GM19463 (cell line): ENCODE results near the gene NUDT11.
A peak's percentile ranks its signal among the peaks of the same experiment; 100 is the strongest.
"Not testable (repeated sequence)": the region's sequence is repeated elsewhere in the genome, so short reads cannot be mapped to it uniquely, and the experiment has no call there.

ENCODE experiments used
- ATAC-seq: cut with Tn5 transposase; IDR thresholded peaks from one replicate; pipeline ENCODE4 v1.9.1; 2021; ENCODE audit warnings: mild to moderate bottlenecking, moderate library complexity; ENCODE audit not compliant: unreplicated experiment

Gene NUDT11

DNA sequence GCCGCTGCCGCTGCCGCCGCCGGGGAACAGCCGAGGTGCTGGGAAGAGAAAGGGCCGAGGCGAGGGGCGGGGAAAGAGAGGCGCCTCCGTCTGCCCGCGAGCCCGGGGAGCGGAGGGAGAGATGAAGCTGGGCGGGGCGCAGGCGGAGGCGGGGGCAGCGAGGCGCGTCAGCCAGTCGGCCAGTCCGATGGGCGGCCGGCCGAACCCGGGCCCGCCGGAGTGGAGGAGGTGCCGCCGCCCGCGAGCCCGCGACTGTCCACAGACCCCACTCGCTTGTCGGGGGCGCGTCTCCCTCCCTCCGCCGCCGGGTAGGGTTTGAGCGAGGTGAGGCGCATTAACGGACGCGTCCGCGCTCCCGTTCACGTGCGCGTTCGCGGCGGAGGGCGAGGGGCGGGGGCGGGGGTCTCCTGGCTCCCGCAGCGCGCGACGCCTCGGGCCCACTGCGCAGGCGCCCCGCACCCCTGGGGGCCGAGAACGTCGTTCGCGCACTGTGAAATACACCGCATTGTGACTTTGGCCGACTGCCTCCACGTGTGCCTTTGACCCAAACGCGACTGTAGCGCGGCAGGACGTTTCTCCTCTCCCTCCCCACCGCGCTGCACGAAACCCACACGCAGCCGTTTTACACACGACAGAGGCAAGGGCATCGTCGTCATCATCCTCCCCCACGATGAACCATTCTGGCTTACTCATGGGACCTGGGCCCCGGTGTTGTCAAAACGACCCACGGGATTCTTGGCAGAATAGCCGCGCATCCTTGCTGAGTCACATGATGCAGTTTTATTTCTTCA, at the start of gene NUDT11:
Gene NUDT11, minus strand, starts transcription at position 92 of the 791 bp plus-strand sequence. CDS start 148 bp downstream, outside the sequence.
- ATAC-seq, result peak; percentile 60

GRCh38 chrX:51520393-51520792, 24.0 kb upstream of the NUDT11 start:
- ATAC-seq, result no peak

- ATAC-seq, result not testable (repeated sequence)
Measured at GRCh38 chrX:51519131-51519530, 22.7 kb upstream of the NUDT11 start.

GRCh38 chrX:51507551-51507950, 11.2 kb upstream of the NUDT11 start:
- no peak for ATAC-seq

GRCh38 chrX:51495701-51496488, 497 bp downstream of the NUDT11 start:
- ATAC-seq, result peak; percentile 19

GRCh38 chrX:51494409-51494808, 2.0 kb downstream of the NUDT11 start:
- no peak for ATAC-seq

DNA sequence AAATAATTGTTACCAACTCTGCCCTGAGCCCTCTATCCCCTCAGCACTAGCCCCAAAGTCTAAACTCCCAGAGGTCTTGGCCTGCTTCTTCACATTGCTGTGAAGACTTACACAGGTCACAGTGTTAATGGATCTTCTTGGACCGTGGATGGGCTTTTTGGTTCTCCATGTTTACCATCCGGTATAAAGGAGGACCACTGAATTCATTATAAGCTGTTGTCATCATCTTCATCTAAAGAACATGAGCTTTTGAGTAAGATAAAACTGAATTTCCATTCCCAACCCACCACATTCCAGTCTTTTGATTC, 8.5 kb downstream of the NUDT11 start:
- no peak for ATAC-seq

DNA sequence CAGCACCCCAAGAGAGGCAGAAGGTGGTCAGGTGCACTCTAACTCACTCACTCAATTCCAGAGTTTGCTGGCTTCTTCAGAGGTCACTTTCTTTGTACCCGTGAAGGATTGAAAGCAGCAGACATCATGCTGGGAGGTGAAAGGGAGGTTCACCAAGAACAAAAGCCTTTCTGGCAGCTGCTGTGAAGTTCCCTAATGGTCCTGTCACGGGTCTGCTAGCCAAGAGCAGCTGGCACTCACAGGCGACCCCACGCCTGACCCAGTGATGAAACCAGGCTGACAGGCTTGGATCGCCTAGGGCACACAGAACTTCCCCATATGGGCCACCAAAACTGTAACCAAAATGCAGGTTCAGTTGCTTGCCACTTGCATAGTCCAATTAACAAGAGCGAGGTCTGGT, 11.8 kb downstream of the NUDT11 start:
- ATAC-seq, result no peak

DNA sequence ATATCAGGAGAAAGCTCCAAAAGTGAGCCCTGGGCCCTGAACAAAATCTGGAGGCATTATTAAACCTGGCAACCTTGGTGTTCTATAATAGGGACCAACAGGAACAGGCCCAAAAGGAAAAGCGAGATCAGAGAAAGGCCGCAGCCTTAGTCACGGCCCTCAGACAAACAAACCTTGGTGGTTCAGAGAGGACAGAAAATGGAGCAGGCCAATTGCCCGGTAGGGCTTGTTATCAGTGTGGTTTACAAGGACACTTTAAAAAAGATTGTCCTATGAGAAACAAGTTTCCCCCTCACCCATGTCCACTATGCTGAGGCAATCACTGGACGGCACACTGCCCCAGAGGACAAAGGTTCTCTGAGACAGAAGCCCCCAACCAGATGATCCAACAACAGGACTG, 14.0 kb downstream of the NUDT11 start:
- ATAC-seq, result not testable (repeated sequence)

GRCh38 chrX:51476930-51477329, 19.5 kb downstream of the NUDT11 start:
- ATAC-seq, result no peak

DNA sequence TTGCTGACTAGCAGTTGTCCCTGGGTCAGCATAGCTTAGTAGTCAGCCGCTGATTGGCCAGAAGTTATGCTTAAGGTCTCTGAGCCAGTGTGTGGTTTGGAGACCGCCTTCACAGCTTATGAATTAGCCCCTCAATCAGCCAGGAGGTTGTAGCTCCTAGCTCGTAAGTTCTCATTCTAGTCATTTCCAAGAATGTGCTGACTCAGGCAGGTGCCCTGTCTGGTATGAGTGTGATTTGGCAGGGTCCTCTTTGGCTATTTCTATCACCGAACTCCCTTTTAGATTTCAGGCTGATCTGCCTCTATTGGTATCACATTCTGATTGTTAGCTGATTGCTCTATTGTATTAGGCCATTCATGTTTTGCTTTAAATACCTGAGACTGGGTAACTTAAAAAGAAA, 33.1 kb downstream of the NUDT11 start:
- no peak for ATAC-seq

GRCh38 chrX:51461053-51462044, 35.0 kb downstream of the NUDT11 start:
- ATAC-seq, result peak; percentile 47

DNA sequence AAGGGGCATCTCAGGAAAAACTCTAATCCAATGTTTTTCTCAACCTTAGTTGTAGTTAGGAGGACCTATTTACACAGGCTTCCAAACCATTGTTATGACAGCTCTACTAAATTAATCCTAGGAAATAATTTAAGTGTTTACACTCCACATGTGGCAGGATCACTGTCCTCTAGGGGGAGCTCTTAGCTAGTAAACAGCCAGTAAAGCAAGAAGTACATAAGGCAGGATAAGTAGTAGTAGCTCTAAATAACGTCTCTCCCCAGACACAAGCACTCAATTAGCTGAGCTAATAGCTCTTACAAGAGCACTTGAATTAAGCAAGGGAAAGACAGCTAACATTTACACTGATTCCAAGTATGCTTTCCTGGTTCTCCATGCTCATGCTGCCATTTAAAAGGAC, 37.3 kb downstream of the NUDT11 start:
- ATAC-seq, result no peak

DNA sequence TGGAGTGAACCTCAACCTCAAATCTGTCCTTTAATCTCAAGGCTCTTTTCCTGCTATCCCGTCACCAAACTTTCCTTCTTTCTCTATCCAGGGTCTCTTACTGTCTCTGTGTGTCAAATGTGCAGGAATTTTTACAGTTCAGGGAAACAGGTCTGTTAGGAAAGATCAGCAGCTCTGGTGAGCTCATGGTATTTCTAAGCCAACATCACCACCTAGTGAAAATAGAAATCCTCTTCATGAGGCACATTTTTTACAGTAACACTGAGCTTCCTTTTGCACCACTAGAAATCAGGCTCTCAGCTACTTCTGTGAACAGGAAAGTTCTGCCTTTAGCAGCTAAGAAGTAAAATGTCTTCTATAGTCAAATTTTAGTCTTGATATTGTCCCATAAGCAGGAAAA, 39.6 kb downstream of the NUDT11 start:
- no peak for ATAC-seq

- no peak for ATAC-seq
Measured at GRCh38 chrX:51456246-51456645, 40.1 kb downstream of the NUDT11 start.

DNA sequence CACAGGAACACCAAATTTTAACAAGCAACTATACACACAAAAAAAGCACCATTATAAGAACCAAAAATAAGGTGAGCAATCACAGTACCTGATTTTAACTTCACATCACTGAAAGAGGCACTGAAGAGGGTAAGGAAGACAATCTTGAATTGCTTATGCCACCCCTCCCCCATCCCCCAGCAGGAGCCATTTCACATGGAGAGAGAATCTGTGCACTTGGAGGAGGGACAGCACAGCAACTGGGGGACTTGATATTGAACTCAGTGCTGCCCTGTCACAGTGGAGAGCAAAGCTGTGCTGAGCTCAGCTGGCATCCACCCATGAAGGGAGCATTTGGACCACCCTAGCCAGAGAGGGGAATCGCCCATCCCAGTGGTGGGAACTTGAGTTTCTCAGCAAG, 56.0 kb downstream of the NUDT11 start:
- ATAC-seq, result no peak
